Ishikawa (cell line): ENCODE measurements around the gene OR52N4.

Source experiments
- MAX ChIP-seq: IDR thresholded peaks from 2 replicates; pipeline ENCODE4 v1.6.1; 2012
- REST ChIP-seq: IDR thresholded peaks from 2 replicates; pipeline ENCODE4 v1.6.1; 2012; ENCODE audit warnings: low read depth, mild to moderate bottlenecking

GRCh38 chr11:5746614-5747013 is 7.4 kb upstream of the OR52N4 start:
- TF ChIP-seq REST (no peak), MAX (no peak)
